Parathyroid adenoma (tissue), 2 donors: ENCODE results near the gene MYBPC2.

ENCODE experiments used
- H2AFZ ChIP-seq: fragments of 300-600 bp; sonication (generic); one replicate; pipeline ENCODE4 v1.7.0; 2017; ENCODE audit warnings: antibody characterized with exemption, mild to moderate bottlenecking
- H3K27ac ChIP-seq: fragments of 300-600 bp; sonication (generic); one replicate; pipeline ENCODE4 v1.7.0; 2017
- H3K27me3 ChIP-seq: fragments of 300-600 bp; sonication (generic); one replicate; pipeline ENCODE4 v1.7.0; 2017; ENCODE audit warnings: low read length; ENCODE audit not compliant: control insufficient read depth, insufficient read depth
- H3K36me3 ChIP-seq: fragments of 300-600 bp; sonication (generic); one replicate; pipeline ENCODE4 v1.7.0; 2017; ENCODE audit warnings: low read length; ENCODE audit not compliant: control insufficient read depth, insufficient read depth
- H3K4me1 ChIP-seq: fragments of 300-600 bp; sonication (generic); one replicate; pipeline ENCODE4 v1.7.0; 2017; ENCODE audit warnings: control low read depth
- H3K4me2 ChIP-seq: fragments of 300-600 bp; sonication (generic); one replicate; pipeline ENCODE4 v1.7.0; 2017; ENCODE audit warnings: low read length
- H3K4me3 ChIP-seq: fragments of 300-600 bp; sonication (generic); one replicate; pipeline ENCODE4 v1.7.0; 2017; ENCODE audit warnings: low read depth, low read length
- H3K79me2 ChIP-seq: fragments of 300-600 bp; sonication (generic); one replicate; pipeline ENCODE4 v1.7.0; 2017; ENCODE audit warnings: control low read depth
- H3K9ac ChIP-seq: fragments of 300-600 bp; sonication (generic); one replicate; pipeline ENCODE4 v1.7.0; 2017; ENCODE audit warnings: mild to moderate bottlenecking
- H3K9me3 ChIP-seq: fragments of 300-600 bp; sonication (generic); one replicate; pipeline ENCODE4 v1.7.0; 2017; ENCODE audit warnings: low read length; ENCODE audit not compliant: control insufficient read depth
- TF ChIP-seq, protein P1 (sequence below): fragments of 300-600 bp; sonication (generic); IDR thresholded peaks from one replicate; pipeline ENCODE4 v1.7.0; 2017; ENCODE audit warnings: antibody characterized with exemption, mild to moderate bottlenecking
- donor health status: primary hyperparathyroidism.

Gene MYBPC2

GRCh38 chr19:50422397-50423278 is 10.1 kb upstream of the MYBPC2 start:
- Histone ChIP-seq H2AFZ (no peak overlapping the region), H3K27me3 (no peaks in the 10 kb centered on the region), H3K79me2 (no peaks in the 10 kb centered on the region), H3K36me3 (no peaks in the 10 kb centered on the region), H3K9me3 (no peaks in the 10 kb centered on the region), H3K4me2 (no peak overlapping the region), H3K9ac (no peak overlapping the region), H3K4me1 (no peaks in the 10 kb centered on the region), H3K27ac (no peak overlapping the region), H3K4me3 (no peak overlapping the region)
- TF ChIP-seq, protein P1, sequence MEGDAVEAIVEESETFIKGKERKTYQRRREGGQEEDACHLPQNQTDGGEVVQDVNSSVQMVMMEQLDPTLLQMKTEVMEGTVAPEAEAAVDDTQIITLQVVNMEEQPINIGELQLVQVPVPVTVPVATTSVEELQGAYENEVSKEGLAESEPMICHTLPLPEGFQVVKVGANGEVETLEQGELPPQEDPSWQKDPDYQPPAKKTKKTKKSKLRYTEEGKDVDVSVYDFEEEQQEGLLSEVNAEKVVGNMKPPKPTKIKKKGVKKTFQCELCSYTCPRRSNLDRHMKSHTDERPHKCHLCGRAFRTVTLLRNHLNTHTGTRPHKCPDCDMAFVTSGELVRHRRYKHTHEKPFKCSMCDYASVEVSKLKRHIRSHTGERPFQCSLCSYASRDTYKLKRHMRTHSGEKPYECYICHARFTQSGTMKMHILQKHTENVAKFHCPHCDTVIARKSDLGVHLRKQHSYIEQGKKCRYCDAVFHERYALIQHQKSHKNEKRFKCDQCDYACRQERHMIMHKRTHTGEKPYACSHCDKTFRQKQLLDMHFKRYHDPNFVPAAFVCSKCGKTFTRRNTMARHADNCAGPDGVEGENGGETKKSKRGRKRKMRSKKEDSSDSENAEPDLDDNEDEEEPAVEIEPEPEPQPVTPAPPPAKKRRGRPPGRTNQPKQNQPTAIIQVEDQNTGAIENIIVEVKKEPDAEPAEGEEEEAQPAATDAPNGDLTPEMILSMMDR: no peak

- Histone ChIP-seq H3K36me3 (no peaks in the 10 kb centered on the region), H2AFZ (no peak overlapping the region), H3K9me3 (no peaks in the 10 kb centered on the region), H3K4me2 (no peak overlapping the region), H3K9ac (no peak overlapping the region), H3K79me2 (no peaks in the 10 kb centered on the region), H3K4me1 (peaks cover 4% of the 10 kb centered on the region), H3K4me3 (no peak overlapping the region), H3K27ac (no peak overlapping the region), H3K27me3 (no peaks in the 10 kb centered on the region)
- TF ChIP-seq, protein P1: no peak
These were observed 9.2 kb upstream of the MYBPC2 start for GRCh38 chr19:50423279-50424113.

DNA sequence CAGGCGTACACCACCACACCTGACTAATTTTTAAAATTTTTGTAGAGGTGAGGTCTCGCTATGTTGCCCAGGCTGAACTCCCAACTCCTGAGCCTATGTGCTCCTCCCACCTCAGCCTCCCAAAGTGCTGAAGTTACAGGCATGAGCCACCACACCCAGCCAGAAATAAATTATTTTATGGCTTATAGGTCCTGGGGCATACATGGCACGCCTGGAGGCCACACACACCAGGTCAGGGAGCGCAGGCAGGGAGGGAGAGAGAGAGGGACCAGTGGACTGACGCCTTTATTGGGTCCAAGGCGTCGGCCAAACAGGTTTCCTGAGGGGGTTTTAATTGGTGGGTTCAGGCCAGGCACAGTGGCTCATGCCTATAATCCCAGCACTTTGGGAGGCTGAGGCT is 7.1 kb upstream of the MYBPC2 start:
- H3K79me2 ChIP-seq: no peaks in the 10 kb centered on the region
- peaks cover 4% of the 10 kb centered on the region for H3K4me1 ChIP-seq
- H3K36me3 ChIP-seq: no peaks in the 10 kb centered on the region
- no peak overlapping the region for H3K4me2 ChIP-seq
- H3K9ac ChIP-seq: no peak overlapping the region
- H3K4me3 ChIP-seq: no peak overlapping the region
- H3K27me3 ChIP-seq: no peaks in the 10 kb centered on the region
- H3K27ac ChIP-seq: no peak overlapping the region
- TF ChIP-seq, protein P1: no peak
- no peaks in the 10 kb centered on the region for H3K9me3 ChIP-seq
- no peak overlapping the region for H2AFZ ChIP-seq

GRCh38 chr19:50427318-50427925 is 5.3 kb upstream of the MYBPC2 start:
- H3K9ac ChIP-seq: no peak overlapping the region
- H3K4me3 ChIP-seq: no peak overlapping the region
- no peak overlapping the region for H3K27ac ChIP-seq
- H2AFZ ChIP-seq: peak overlapping the region; percentile 65
- no peaks in the 10 kb centered on the region for H3K36me3 ChIP-seq
- peak overlapping the region; percentile 48 for H3K4me2 ChIP-seq
- no peaks in the 10 kb centered on the region for H3K27me3 ChIP-seq
- no peaks in the 10 kb centered on the region for H3K9me3 ChIP-seq
- H3K4me1 ChIP-seq: peaks cover 4% of the 10 kb centered on the region
- TF ChIP-seq, protein P1: no peak
- no peaks in the 10 kb centered on the region for H3K79me2 ChIP-seq
